22Rv1 (cell line): Measurements from ENCODE around the gene SSR4.

Experiments used
- H3K27ac ChIP-seq: fragments of 450-650 bp; 2 replicates; pipeline ENCODE4 v1.5.1; 2017
- ZFX ChIP-seq: fragments of 450-650 bp; IDR thresholded peaks from 2 replicates; pipeline ENCODE4 v1.6.1; 2017; ENCODE audit warnings: antibody characterized with exemption, borderline replicate concordance
- TF ChIP-seq, protein P1 (sequence below): fragments of 450-650 bp; IDR thresholded peaks from 2 replicates; pipeline ENCODE4 v1.5.1; 2017; ENCODE audit warnings: mild to moderate bottlenecking

SSR4 gene

DNA sequence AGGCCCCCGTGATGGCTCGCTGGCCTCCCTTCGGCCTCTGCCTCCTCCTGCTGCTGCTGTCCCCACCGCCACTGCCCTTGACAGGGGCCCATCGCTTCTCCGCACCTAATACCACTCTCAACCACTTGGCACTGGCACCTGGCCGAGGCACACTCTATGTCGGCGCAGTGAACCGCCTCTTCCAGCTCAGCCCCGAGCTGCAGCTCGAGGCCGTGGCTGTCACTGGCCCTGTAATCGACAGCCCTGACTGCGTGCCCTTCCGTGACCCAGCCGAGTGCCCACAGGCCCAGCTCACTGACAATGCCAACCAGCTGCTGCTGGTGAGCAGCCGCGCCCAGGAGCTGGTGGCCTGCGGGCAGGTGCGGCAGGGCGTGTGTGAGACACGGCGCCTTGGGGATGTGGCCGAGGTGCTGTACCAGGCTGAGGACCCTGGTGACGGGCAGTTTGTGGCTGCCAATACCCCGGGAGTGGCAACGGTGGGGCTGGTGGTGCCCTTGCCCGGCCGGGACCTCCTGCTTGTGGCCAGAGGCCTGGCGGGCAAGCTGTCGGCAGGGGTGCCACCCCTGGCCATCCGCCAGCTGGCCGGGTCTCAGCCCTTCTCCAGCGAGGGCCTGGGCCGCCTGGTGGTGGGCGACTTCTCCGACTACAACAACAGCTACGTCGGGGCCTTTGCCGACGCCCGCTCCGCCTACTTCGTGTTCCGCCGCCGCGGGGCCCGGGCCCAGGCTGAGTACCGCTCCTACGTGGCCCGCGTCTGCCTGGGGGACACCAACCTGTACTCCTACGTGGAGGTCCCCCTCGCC, 27.4 kb upstream of the SSR4 start:
- TF ChIP-seq, protein P1, sequence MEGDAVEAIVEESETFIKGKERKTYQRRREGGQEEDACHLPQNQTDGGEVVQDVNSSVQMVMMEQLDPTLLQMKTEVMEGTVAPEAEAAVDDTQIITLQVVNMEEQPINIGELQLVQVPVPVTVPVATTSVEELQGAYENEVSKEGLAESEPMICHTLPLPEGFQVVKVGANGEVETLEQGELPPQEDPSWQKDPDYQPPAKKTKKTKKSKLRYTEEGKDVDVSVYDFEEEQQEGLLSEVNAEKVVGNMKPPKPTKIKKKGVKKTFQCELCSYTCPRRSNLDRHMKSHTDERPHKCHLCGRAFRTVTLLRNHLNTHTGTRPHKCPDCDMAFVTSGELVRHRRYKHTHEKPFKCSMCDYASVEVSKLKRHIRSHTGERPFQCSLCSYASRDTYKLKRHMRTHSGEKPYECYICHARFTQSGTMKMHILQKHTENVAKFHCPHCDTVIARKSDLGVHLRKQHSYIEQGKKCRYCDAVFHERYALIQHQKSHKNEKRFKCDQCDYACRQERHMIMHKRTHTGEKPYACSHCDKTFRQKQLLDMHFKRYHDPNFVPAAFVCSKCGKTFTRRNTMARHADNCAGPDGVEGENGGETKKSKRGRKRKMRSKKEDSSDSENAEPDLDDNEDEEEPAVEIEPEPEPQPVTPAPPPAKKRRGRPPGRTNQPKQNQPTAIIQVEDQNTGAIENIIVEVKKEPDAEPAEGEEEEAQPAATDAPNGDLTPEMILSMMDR, result no peak
- no peak for TF ChIP-seq ZFX
- H3K27ac ChIP-seq, result no peak overlapping the region

DNA sequence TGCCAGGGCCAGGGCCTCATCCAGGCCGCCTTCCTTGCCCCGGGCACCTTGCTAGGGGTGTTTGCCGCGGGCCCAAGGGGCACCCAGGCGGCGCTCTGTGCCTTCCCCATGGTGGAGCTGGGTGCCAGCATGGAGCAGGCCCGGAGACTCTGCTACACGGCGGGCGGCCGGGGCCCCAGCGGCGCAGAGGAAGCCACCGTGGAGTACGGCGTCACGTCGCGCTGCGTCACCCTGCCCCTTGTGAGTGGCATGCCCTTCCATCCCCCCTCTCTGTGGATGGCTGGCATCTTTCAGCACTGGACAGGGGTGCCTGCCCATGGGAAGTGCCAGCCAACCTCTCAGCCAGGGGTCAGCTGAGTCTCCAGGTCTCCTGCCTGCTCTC, 26.8 kb upstream of the SSR4 start:
- TF ChIP-seq, protein P1, result no peak
- TF ChIP-seq ZFX, result no peak
- H3K27ac ChIP-seq, result no peak overlapping the region

DNA sequence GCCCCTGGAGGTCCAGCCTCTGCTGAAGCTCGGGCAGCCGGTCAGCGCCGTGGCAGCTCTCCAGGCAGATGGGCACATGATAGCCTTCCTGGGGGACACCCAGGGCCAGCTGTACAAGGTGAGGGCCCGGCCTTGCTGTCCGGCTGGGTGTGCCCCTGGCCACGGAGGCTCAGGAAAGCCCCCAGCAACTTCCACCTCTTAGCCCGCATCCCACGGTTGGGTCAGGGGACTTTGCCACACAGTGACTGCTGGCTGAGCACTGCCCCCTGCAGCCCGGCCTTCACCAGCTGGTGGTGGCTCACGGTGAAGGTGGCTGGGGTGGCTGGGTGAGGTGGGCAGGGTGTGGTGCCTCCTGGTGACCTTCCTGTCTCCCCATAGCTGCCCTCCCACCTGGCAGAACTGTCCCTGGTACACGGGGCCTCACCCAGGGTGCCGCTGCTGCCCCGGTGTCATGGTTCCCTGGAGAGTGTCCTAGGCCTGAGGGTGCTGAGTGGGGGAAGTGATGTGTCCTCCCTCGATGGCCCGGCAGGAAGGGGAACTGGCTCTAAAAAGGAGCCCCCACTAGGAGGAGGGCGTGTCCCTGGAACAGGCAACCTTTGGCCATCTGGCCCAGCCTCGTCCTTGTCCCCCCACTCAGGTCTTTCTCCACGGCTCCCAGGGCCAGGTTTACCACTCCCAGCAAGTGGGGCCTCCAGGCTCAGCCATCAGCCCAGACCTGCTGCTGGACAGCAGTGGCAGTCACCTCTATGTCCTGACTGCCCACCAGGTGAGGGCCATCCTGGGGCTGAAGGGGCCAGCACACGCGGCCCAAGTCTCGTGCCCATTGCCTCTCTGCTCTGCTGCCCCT, 25.9 kb upstream of the SSR4 start:
- H3K27ac ChIP-seq, result no peak overlapping the region
- TF ChIP-seq, protein P1, result no peak
- no peak for TF ChIP-seq ZFX

DNA sequence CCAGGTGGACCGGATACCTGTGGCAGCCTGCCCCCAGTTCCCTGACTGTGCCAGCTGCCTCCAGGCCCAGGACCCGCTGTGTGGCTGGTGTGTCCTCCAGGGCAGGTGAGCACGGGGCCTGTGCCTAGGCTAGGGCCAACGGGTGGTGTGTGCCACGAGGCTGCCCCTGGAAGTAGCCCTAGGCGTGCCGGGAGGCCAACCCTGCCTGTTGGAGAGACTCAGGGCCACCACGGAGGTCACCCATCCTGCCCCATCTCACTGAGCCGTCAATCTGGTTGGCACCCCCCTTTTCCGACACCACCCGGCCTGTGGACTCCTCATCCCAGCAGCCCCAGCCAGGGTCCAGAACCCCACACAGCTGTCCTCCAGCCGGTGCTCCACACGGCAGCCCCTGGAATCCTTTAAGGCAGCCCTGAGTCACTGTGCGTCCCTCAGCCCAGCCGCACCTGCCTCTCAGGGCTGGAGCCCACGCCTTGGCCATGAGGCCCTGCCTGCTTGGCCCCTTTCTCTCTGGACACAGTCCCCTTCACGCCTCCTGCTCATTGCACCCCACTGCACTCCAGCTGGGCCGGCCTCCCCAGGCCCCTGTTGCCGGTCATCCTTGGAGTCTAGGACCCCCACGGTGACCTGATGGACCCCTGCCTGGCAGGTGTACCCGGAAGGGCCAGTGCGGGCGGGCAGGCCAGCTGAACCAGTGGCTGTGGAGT, 25.2 kb upstream of the SSR4 start:
- no peak overlapping the region for H3K27ac ChIP-seq
- TF ChIP-seq, protein P1, result no peak
- TF ChIP-seq ZFX, result no peak

DNA sequence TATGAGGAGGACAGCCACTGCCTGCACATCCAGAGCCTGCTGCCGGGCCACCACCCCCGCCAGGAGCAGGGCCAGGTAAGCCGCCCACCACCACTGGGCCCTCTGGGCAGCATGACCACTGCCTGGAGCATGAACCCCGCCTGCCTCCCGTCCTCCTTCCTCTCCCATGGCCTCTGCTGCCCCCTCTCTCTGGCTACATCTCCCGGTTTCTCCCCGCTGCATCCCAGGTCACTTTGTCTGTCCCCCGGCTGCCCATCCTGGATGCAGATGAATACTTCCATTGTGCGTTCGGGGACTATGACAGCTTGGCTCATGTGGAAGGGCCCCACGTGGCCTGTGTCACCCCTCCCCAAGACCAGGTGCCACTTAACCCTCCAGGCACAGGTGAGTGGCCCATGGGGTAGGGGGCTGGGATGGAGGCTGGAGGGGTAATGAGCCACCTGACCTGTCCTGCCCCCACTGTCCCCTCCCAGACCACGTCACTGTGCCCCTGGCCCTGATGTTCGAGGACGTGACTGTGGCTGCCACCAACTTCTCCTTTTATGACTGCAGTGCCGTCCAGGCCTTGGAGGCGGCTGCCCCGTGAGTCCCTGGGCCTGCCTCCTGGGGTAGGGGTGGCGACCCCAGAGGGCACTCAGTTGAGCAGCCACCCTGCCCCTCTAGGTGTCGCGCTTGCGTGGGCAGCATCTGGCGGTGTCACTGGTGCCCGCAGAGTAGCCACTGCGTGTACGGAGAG, 24.4 kb upstream of the SSR4 start:
- no peak for TF ChIP-seq ZFX
- TF ChIP-seq, protein P1, result no peak
- no peak overlapping the region for H3K27ac ChIP-seq

DNA sequence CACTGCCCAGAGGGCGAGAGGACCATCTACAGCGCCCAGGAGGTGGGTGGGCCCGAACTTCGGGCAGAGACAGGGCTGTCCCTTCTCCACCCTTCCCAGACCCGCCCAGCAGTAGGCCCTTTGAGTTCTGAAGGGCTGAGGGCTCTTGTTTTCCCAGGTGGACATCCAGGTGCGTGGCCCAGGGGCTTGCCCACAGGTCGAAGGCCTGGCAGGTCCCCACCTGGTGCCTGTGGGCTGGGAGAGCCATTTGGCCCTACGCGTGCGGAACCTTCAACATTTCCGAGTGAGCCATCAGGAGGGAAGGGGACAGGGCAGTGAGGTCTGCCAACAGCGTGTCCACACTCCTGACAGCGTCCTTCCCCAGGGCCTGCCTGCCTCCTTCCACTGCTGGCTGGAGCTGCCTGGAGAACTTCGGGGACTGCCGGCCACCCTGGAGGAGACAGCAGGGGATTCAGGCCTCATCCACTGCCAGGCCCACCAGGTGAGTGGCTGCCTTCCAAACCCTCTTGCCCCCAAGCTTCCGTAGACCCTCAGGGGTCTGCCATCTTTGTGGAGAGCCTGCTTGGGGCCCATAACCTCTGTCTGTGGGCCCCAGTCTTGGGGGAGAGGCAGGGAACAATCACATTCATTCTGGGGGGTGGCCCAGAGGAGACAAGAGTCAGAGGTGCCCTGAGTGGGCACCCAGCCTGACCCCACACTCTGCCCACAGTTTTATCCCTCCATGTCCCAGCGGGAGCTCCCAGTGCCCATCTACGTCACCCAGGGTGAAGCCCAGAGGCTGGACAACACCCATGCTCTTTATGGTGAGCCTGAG, 23.7 kb upstream of the SSR4 start:
- H3K27ac ChIP-seq, result no peak overlapping the region
- no peak for TF ChIP-seq ZFX
- TF ChIP-seq, protein P1, result no peak
